CD4-positive, alpha-beta memory T cell (primary cell): ENCODE results near the gene KIZ. TPM values are rescaled to one million over a fixed set of nuclear protein-coding genes. Genes with fewer than 3 reads are reported as not detected.
"Not testable (repeated sequence)": the region's sequence is repeated elsewhere in the genome, so short reads cannot be mapped to it uniquely, and the experiment has no call there.

Experiments
- CTCF ChIA-PET: fragments of 350-600 bp; sonication (Branson Sonifier 250); formaldehyde crosslinking; loops from one replicate; lab custom pipeline; 2021; ENCODE audit warnings: inconsistent platforms; ENCODE audit not compliant: partially characterized antibody; lab: Charles Lee
- POLR2A ChIA-PET: fragments of 350-600 bp; sonication (Branson Sonifier 250); formaldehyde crosslinking; loops from one replicate; lab custom pipeline; 2021; ENCODE audit not compliant: partially characterized antibody; lab: Charles Lee
- DNase-seq, 5 donors: peaks; one replicate each; pipeline versions ENCODE4 v3.0.0 to v3.0.0-alpha.2; 2020 to 2022; ENCODE audit warnings: mixed read lengths in 1 of 5
- H3K27ac ChIP-seq: one replicate; pipeline ENCODE4 v1.7.0; 2013; ENCODE audit warnings: low read depth, low read length
- H3K27me3 ChIP-seq: 2 replicates; pipeline ENCODE4 v1.7.0; 2013; ENCODE audit warnings: mild to moderate bottlenecking, low read length, moderate library complexity; ENCODE audit not compliant: insufficient read depth
- H3K36me3 ChIP-seq: 2 replicates; pipeline ENCODE4 v1.7.0; 2013; ENCODE audit warnings: mild to moderate bottlenecking, low read length, moderate library complexity; ENCODE audit not compliant: insufficient read depth
- H3K4me1 ChIP-seq: 2 replicates; pipeline ENCODE4 v1.7.0; 2013; ENCODE audit warnings: mild to moderate bottlenecking, low read length, moderate library complexity; ENCODE audit not compliant: insufficient read depth
- H3K4me3 ChIP-seq, 2 donors: one replicate each; pipeline ENCODE4 v1.7.0; 2013; ENCODE audit warnings: low read length in 2 of 2, mild to moderate bottlenecking in 1 of 2
- H3K9me3 ChIP-seq, 2 donors: one replicate each; pipeline ENCODE4 v1.7.0; 2013; ENCODE audit warnings: low read length in 2 of 2, control low read depth in 1 of 2; ENCODE audit not compliant: control insufficient read depth in 1 of 2
- H3K27ac Mint-ChIP-seq, 7 donors: one replicate each; pipeline ENCODE4 v1.8.0; 2020 to 2021; ENCODE audit warnings: mixed read lengths in 7 of 7, mild to moderate bottlenecking in 6 of 7, inconsistent platforms in 3 of 7, moderate library complexity in 3 of 7
- H3K27me3 Mint-ChIP-seq, 2 donors: one replicate each; pipeline ENCODE4 v1.8.0; 2020 to 2021; ENCODE audit warnings: mixed read lengths in 2 of 2
- H3K36me3 Mint-ChIP-seq, 2 donors: one replicate each; pipeline ENCODE4 v1.8.0; 2020 to 2021; ENCODE audit warnings: mixed read lengths in 2 of 2, inconsistent platforms in 1 of 2, mild to moderate bottlenecking in 1 of 2
- H3K4me1 Mint-ChIP-seq, 4 donors: one replicate each; pipeline ENCODE4 v1.8.0; 2020 to 2021; ENCODE audit warnings: mixed read lengths in 4 of 4, mild to moderate bottlenecking in 1 of 4
- H3K4me3 Mint-ChIP-seq, 8 donors: one replicate each; pipeline ENCODE4 v1.8.0; 2020 to 2021; ENCODE audit warnings: mixed read lengths in 8 of 8, mild to moderate bottlenecking in 7 of 8, moderate library complexity in 6 of 8, inconsistent platforms in 3 of 8
- H3K9me3 Mint-ChIP-seq, 8 donors: one replicate each; pipeline ENCODE4 v1.8.0; 2020 to 2021; ENCODE audit warnings: mixed read lengths in 8 of 8, mild to moderate bottlenecking in 5 of 8, inconsistent platforms in 3 of 8, moderate library complexity in 1 of 8
- intact Hi-C: fragments of 100-400 bp; cut with micrococcal nuclease; formaldehyde crosslinking; loops from one replicate; pipeline ENCODE4 v1.15.1; 2023
- polyA plus RNA-seq, 2 donors: library from polyadenylated mRNA; unstranded; fragments of 300-500 nt; fragmentation: Illumina TruSeq; gene quantifications; one replicate each; pipeline ENCODE4 v1.2.3, GENCODE V29; 2021
- total RNA-seq, 2 experiments: library from RNA; stranded (reverse); gene quantifications; one replicate each; pipeline ENCODE4 v1.2.3, GENCODE V29; 2021

The KIZ gene
- total and polyA plus RNA-seq, 4 experiments from 2014 or later = 15.9 to 46.3 (median 25.4) TPM

DNA sequence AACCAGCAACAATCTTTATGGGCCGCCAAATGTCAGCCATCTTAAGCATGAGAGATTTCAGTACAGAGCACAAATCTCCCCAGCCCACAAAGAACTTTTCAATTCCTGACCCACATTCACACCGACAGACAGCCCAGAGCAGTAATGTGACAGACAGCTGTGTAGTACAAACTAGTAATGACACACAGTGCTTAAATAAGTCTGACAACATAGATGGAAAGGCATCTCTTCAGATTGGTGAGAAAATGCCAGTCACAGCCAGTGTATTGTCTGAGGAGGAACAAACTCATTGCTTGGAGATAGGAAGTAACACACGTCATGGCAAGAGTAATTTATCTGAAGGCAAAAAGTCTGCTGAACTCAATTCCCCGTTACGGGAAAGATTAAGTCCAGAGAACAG is 36.0 kb downstream of the KIZ start:
- no peaks in the 10 kb centered on the region for H3K27me3 Mint-ChIP-seq
- intact Hi-C loops = no loop called here

DNA sequence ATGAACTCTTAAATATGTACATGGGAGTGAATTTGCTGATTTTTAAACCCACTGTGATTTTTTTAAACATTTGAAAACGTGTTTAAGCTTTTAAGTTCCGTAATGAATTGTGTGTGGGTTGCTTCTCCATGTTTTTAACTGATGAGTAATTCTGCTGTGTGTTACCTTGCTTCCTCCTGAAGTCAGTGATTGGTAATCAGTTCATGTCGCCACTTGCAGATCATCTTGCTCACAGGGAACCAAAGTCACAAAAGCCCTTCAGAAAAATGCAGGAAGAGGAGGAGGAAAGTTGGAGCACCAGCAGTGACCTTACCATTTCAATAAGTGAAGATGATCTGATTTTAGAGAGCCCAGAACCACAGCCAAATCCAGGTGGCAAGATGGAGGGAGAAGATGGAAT is 36.7 kb downstream of the KIZ start:
- no peaks in the 10 kb centered on the region for H3K9me3 ChIP-seq
- Mint-ChIP-seq H3K9me3 (no peaks in the 10 kb centered on the region), H3K27ac (no peak overlapping the region), H3K4me1 (peaks cover 9 to 11% (median 10%) of the 10 kb centered on the region in 4 donors), H3K4me3 (no peak overlapping the region), H3K36me3 (peaks cover 52 to 65% of the 10 kb centered on the region in 2 donors), H3K27me3 (no peaks in the 10 kb centered on the region)
- intact Hi-C loops = no loop called here
- no peak overlapping the region for H3K4me3 ChIP-seq
- no peak for DNase-seq
- no peak overlapping the region for H3K27ac ChIP-seq
- ChIA-PET POLR2A (no interaction called here), CTCF (no interaction called here)
- H3K4me1 ChIP-seq = peaks cover 7% of the 10 kb centered on the region
- H3K36me3 ChIP-seq = peaks cover 6% of the 10 kb centered on the region
- no peaks in the 10 kb centered on the region for H3K27me3 ChIP-seq

More for the DNA sequence above, 36.0 kb downstream of the KIZ start:
- no peak for DNase-seq
- Histone ChIP-seq H3K27ac (no peak overlapping the region), H3K4me3 (no peak overlapping the region), H3K36me3 (peaks cover 6% of the 10 kb centered on the region), H3K27me3 (no peaks in the 10 kb centered on the region), H3K4me1 (peaks cover 7% of the 10 kb centered on the region), H3K9me3 (no peaks in the 10 kb centered on the region)
- CTCF ChIA-PET = no interaction called here
- POLR2A ChIA-PET = no interaction called here
- no peak overlapping the region for H3K27ac Mint-ChIP-seq
- peaks cover 7 to 10% (median 9%) of the 10 kb centered on the region in 4 donors for H3K4me1 Mint-ChIP-seq
- no peaks in the 10 kb centered on the region for H3K9me3 Mint-ChIP-seq
- no peak overlapping the region for H3K4me3 Mint-ChIP-seq
- H3K36me3 Mint-ChIP-seq = peaks cover 51 to 63% of the 10 kb centered on the region in 2 donors

GRCh38 chr20:21166801-21167200 is 40.9 kb downstream of the KIZ start:
- Histone ChIP-seq H3K4me3 (no peak overlapping the region), H3K27me3 (no peaks in the 10 kb centered on the region), H3K27ac (no peak overlapping the region), H3K36me3 (peaks cover 4% of the 10 kb centered on the region), H3K9me3 (no peaks in the 10 kb centered on the region), H3K4me1 (peaks cover 7% of the 10 kb centered on the region)
- no peak for DNase-seq
- intact Hi-C loops = no loop called here
- Mint-ChIP-seq H3K4me1 (peaks cover 9 to 11% (median 10%) of the 10 kb centered on the region in 4 donors), H3K27ac (peak overlapping the region in 2 of 7 donors; percentile 35 to 36), H3K36me3 (peaks cover 45 to 60% of the 10 kb centered on the region in 2 donors), H3K27me3 (no peaks in the 10 kb centered on the region), H3K4me3 (peak overlapping the region in 1 of 8 donors; percentile 30), H3K9me3 (peaks cover 0 to 7% (median 3%) of the 10 kb centered on the region in 8 donors)
- ChIA-PET POLR2A (no interaction called here), CTCF (no interaction called here)

DNA sequence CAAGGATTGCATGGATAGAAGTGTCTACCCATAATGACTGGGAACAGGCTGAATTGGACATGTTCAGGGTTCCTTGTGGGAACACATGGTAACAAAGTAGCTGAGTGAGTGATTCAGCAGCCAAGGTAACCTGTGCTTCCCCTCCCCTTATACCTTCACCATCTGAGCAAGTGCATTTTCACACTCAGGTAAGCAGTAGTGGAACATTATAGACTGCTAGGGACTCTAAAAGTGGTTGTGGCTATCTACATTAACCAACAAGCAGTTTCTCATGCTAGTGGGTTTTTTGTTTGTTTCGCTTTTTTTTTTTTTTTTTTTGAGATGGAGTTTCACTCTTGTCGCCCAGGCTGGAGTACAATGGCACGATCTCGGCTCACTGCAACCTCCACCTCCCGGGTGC is 41.4 kb downstream of the KIZ start:
- Histone ChIP-seq H3K4me1 (peaks cover 7% of the 10 kb centered on the region), H3K27me3 (no peaks in the 10 kb centered on the region), H3K36me3 (no peaks in the 10 kb centered on the region), H3K4me3 (no peak overlapping the region), H3K9me3 (no peaks in the 10 kb centered on the region), H3K27ac (no peak overlapping the region)
- no peak overlapping the region for H3K27ac Mint-ChIP-seq
- H3K9me3 Mint-ChIP-seq = peaks cover 0 to 7% (median 3%) of the 10 kb centered on the region in 8 donors
- H3K27me3 Mint-ChIP-seq = no peaks in the 10 kb centered on the region
- H3K36me3 Mint-ChIP-seq = peaks cover 40 to 56% of the 10 kb centered on the region in 2 donors
- DNase-seq = no peak
- ChIA-PET POLR2A (no interaction called here), CTCF (interaction anchor here (0.7 kb wide), 1 partner anchor 17 kb away, joined by 3 read pairs; no protein-coding TSS in a partner anchor)
- peaks cover 9 to 11% (median 10%) of the 10 kb centered on the region in 4 donors for H3K4me1 Mint-ChIP-seq
- H3K4me3 Mint-ChIP-seq = no peak overlapping the region
- intact Hi-C loops = no loop called here

DNA sequence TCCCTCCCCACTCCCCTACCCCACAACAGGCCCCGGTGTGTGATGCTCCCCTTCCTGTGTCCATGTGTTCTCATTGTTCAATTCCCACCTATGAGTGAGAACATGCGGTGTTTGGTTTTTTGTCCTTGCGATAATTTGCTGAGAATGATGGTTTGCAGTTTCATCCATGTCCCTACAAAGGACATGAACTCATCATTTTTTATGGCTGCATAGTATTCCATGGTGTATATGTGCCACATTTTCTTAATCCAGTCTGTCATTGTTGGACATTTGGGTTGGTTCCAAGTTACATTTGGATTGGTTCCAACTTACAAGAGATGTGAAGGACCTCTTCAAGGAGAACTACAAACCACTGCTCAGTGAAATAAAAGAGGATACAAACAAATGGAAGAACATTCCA is 42.2 kb downstream of the KIZ start:
- H3K9me3 Mint-ChIP-seq, H3K27me3 ChIP-seq, H3K27me3 Mint-ChIP-seq, intact Hi-C loops, H3K4me3 Mint-ChIP-seq, H3K27ac Mint-ChIP-seq, DNase-seq, H3K9me3 ChIP-seq, H3K4me3 ChIP-seq, POLR2A ChIA-PET, H3K4me1 ChIP-seq, H3K27ac ChIP-seq, H3K36me3 ChIP-seq: not testable (repeated sequence)
- CTCF ChIA-PET = interaction anchor here (0.7 kb wide), 1 partner anchor 17 kb away, joined by 3 read pairs; no protein-coding TSS in a partner anchor
- peaks cover 9 to 15% (median 13%) of the 10 kb centered on the region in 4 donors for H3K4me1 Mint-ChIP-seq
- peaks cover 32 to 51% of the 10 kb centered on the region in 2 donors for H3K36me3 Mint-ChIP-seq

GRCh38 chr20:21172626-21173025 is 46.7 kb downstream of the KIZ start:
- H3K4me3 Mint-ChIP-seq = no peak overlapping the region
- ChIA-PET POLR2A (no interaction called here), CTCF (interaction anchor here (1.3 kb wide), 1 partner anchor 332 kb away, joined by 4 read pairs; no protein-coding TSS in a partner anchor)
- Histone ChIP-seq H3K4me3 (no peak overlapping the region), H3K27ac (no peak overlapping the region), H3K9me3 (no peaks in the 10 kb centered on the region), H3K4me1 (peaks cover 12% of the 10 kb centered on the region), H3K36me3 (no peaks in the 10 kb centered on the region), H3K27me3 (no peaks in the 10 kb centered on the region)
- H3K27ac Mint-ChIP-seq = no peak overlapping the region
- H3K27me3 Mint-ChIP-seq = no peaks in the 10 kb centered on the region
- H3K36me3 Mint-ChIP-seq = peaks cover 9 to 29% of the 10 kb centered on the region in 2 donors
- peaks cover 0 to 10% (median 7%) of the 10 kb centered on the region in 8 donors for H3K9me3 Mint-ChIP-seq
- H3K4me1 Mint-ChIP-seq = peaks cover 5 to 23% (median 13%) of the 10 kb centered on the region in 4 donors
- DNase-seq = no peak
- intact Hi-C loops = no loop called here

- Histone ChIP-seq H3K4me1 (peaks cover 12% of the 10 kb centered on the region), H3K27ac (no peak overlapping the region), H3K36me3 (no peaks in the 10 kb centered on the region), H3K9me3 (no peaks in the 10 kb centered on the region), H3K4me3 (no peak overlapping the region), H3K27me3 (no peaks in the 10 kb centered on the region)
- ChIA-PET POLR2A (no interaction called here), CTCF (interaction anchor here (1.3 kb wide), 1 partner anchor 332 kb away, joined by 4 read pairs; no protein-coding TSS in a partner anchor)
- peaks cover 5 to 23% (median 13%) of the 10 kb centered on the region in 4 donors for H3K4me1 Mint-ChIP-seq
- H3K4me3 Mint-ChIP-seq = no peak overlapping the region
- intact Hi-C loops = no loop called here
- no peaks in the 10 kb centered on the region for H3K27me3 Mint-ChIP-seq
- peaks cover 0 to 15% (median 7%) of the 10 kb centered on the region in 8 donors for H3K9me3 Mint-ChIP-seq
- H3K36me3 Mint-ChIP-seq = peaks cover 9 to 32% of the 10 kb centered on the region in 2 donors
- no peak overlapping the region for H3K27ac Mint-ChIP-seq
- DNase-seq = no peak
These were observed 47.6 kb downstream of the KIZ start for GRCh38 chr20:21173485-21173884.
